Measurements from ENCODE around the gene SCLT1. TPM values are rescaled to one million over a fixed set of nuclear protein-coding genes. Genes with fewer than 3 reads are reported as not detected.

The SCLT1 gene
- polyA plus RNA-seq, 1 donor (not counting 4 experiments of a cell fraction or from before 2014, with no cell fraction given), result 5.8 TPM

DNA sequence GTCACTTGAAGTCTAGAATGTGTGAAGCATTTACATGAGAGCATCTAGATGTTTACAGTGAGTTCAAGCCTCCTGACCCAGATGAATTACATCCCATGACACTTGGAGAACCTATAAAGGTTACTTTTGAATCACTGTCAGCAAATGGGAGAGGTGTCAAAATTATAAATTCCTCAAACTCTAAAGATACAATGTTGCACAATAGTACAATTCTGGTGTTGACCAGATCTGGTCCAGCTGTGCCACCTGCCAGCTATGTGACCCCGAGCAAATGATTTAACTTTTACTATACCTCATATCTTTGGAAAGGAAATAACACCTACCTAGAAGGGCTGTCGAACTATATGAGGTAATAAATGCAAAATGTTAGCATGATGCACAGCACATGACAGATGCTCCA lies 214.1 kb downstream of the SCLT1 start:
- Histone ChIP-seq H3K4me1 (ENCODE audit: control insufficient read depth, extremely low read depth, insufficient read depth, low read length) (no peaks in the 10 kb centered on the region), H3K9me3 (ENCODE audit: control insufficient read depth, low read depth, low read length) (no peaks in the 10 kb centered on the region), H3K27me3 (ENCODE audit: control insufficient read depth, extremely low read depth, insufficient read depth, low read length) (no peaks in the 10 kb centered on the region), H4K20me1 (ENCODE audit: control insufficient read depth, extremely low read depth, insufficient read depth, low read length) (no peaks in the 10 kb centered on the region), H3K9me1 (ENCODE audit: control insufficient read depth, extremely low read depth, insufficient read depth, low read length) (no peaks in the 10 kb centered on the region), H3K9ac (ENCODE audit: control insufficient read depth, extremely low read depth, insufficient read depth, low read length) (no peak overlapping the region), H3K4me2 (ENCODE audit: control insufficient read depth, extremely low read depth, insufficient read depth, low read depth, low read length) (no peak overlapping the region), H2AFZ (ENCODE audit: control insufficient read depth, low read length) (no peak overlapping the region), H3K4me3 (ENCODE audit: control insufficient read depth in 2 of 3, extremely low read depth in 1 of 3, insufficient read depth in 2 of 3, low read depth in 1 of 3, low read length in 3 of 3) (no peak overlapping the region), H3K27ac (ENCODE audit: control insufficient read depth, insufficient read depth, low read length) (no peak overlapping the region), H3K36me3 (ENCODE audit: control insufficient read depth in 2 of 2, extremely low read depth in 1 of 2, insufficient read depth in 2 of 2, low read length in 2 of 2) (no peaks in the 10 kb centered on the region), H3K79me2 (ENCODE audit: control insufficient read depth, insufficient read depth, low read length) (no peaks in the 10 kb centered on the region)
- TF ChIP-seq, protein P1, sequence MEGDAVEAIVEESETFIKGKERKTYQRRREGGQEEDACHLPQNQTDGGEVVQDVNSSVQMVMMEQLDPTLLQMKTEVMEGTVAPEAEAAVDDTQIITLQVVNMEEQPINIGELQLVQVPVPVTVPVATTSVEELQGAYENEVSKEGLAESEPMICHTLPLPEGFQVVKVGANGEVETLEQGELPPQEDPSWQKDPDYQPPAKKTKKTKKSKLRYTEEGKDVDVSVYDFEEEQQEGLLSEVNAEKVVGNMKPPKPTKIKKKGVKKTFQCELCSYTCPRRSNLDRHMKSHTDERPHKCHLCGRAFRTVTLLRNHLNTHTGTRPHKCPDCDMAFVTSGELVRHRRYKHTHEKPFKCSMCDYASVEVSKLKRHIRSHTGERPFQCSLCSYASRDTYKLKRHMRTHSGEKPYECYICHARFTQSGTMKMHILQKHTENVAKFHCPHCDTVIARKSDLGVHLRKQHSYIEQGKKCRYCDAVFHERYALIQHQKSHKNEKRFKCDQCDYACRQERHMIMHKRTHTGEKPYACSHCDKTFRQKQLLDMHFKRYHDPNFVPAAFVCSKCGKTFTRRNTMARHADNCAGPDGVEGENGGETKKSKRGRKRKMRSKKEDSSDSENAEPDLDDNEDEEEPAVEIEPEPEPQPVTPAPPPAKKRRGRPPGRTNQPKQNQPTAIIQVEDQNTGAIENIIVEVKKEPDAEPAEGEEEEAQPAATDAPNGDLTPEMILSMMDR (optimal IDR thresholded peaks at IDR 0.05 in 1 of 3, IDR thresholded peaks at IDR 0.05 in 1 of 3, conservative IDR thresholded peaks at IDR 0.05 in 1 of 3; ENCODE audit: extremely low read depth in 1 of 3, insufficient read depth in 2 of 3, low read length in 3 of 3), result no peak
- no peak for TF ChIP-seq EZH2 (IDR thresholded peaks at IDR 0.05; ENCODE audit: low read length)
- dilution Hi-C loops (cut with MboI; ENCODE audit: extremely low pct_ligation_motif_present, low sequenced_read_pairs), result no loop called here
- FAIRE-seq, result no peak
- DNase-seq (ENCODE audit: low read depth, low spot score), result no peak

DNA sequence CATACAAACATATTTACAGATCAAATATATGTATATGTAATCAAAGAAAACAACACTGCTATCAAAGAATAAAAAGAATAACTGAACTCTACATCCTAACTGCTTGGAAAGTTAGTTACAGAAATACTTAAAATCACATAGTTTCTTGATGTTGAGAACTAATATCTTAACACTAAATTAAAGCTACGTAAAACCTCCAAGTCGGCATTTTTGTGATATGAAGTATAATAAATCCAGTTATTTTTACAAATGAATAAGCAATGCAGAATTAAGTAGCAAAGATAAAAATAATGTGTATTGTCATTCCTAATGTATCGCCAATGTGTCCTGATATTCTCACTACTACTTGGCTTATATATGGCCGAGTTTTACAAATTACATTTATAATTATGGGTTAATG lies 215.4 kb downstream of the SCLT1 start:
- Histone ChIP-seq H3K27ac (ENCODE audit: control insufficient read depth, insufficient read depth, low read length) (no peak overlapping the region), H3K9me3 (ENCODE audit: control insufficient read depth, low read depth, low read length) (no peaks in the 10 kb centered on the region), H3K4me2 (ENCODE audit: control insufficient read depth, extremely low read depth, insufficient read depth, low read depth, low read length) (no peak overlapping the region), H3K4me1 (ENCODE audit: control insufficient read depth, extremely low read depth, insufficient read depth, low read length) (no peaks in the 10 kb centered on the region), H3K27me3 (ENCODE audit: control insufficient read depth, extremely low read depth, insufficient read depth, low read length) (no peaks in the 10 kb centered on the region), H3K4me3 (ENCODE audit: control insufficient read depth in 2 of 3, extremely low read depth in 1 of 3, insufficient read depth in 2 of 3, low read depth in 1 of 3, low read length in 3 of 3) (no peak overlapping the region), H3K9me1 (ENCODE audit: control insufficient read depth, extremely low read depth, insufficient read depth, low read length) (no peaks in the 10 kb centered on the region), H2AFZ (ENCODE audit: control insufficient read depth, low read length) (no peak overlapping the region), H3K36me3 (ENCODE audit: control insufficient read depth in 2 of 2, extremely low read depth in 1 of 2, insufficient read depth in 2 of 2, low read length in 2 of 2) (no peaks in the 10 kb centered on the region), H3K79me2 (ENCODE audit: control insufficient read depth, insufficient read depth, low read length) (no peaks in the 10 kb centered on the region), H3K9ac (ENCODE audit: control insufficient read depth, extremely low read depth, insufficient read depth, low read length) (no peak overlapping the region), H4K20me1 (ENCODE audit: control insufficient read depth, extremely low read depth, insufficient read depth, low read length) (no peaks in the 10 kb centered on the region)
- DNase-seq (ENCODE audit: low read depth, low spot score) (no peak), FAIRE-seq (no peak)
- TF ChIP-seq, protein P1 (optimal IDR thresholded peaks at IDR 0.05 in 1 of 3, IDR thresholded peaks at IDR 0.05 in 1 of 3, conservative IDR thresholded peaks at IDR 0.05 in 1 of 3; ENCODE audit: extremely low read depth in 1 of 3, insufficient read depth in 2 of 3, low read length in 3 of 3), result no peak
- no peak for TF ChIP-seq EZH2 (IDR thresholded peaks at IDR 0.05; ENCODE audit: low read length)
- dilution Hi-C loops (cut with MboI; ENCODE audit: extremely low pct_ligation_motif_present, low sequenced_read_pairs), result no loop called here

Measured in keratinocyte (primary cell).